OCI-LY3 (cell line): ENCODE measurements around the gene NPAT.

Experiments
- CTCF ChIP-seq: fragments of 200-600, 300-600 bp; sonication (generic); IDR thresholded peaks from 2 replicates; pipeline ENCODE4 v1.5.1; 2014; ENCODE audit warnings: antibody characterized with exemption, low read length, low read depth
- EZH2phosphoT487 ChIP-seq: fragments of 200-600 bp; shearing (Covaris generic); IDR thresholded peaks from 2 replicates; pipeline ENCODE4 v1.6.1; 2018; ENCODE audit warnings: antibody characterized with exemption, mixed run types, low read depth

GRCh38 chr11:108170184-108170583 is 52.3 kb downstream of the NPAT start:
- no peak for TF ChIP-seq CTCF
- no peak for TF ChIP-seq EZH2phosphoT487
